Measurements from ENCODE around the gene COX8A. TPM values are rescaled to one million over a fixed set of nuclear protein-coding genes. Genes with fewer than 3 reads are reported as not detected.
A peak's percentile ranks its signal among the peaks of the same experiment; 100 is the strongest.

Gene COX8A
- total and polyA plus RNA-seq, 2 of the 13 experiments (the other 11 are each of a cell fraction or from before 2014, with no cell fraction given), result 202 to 406 TPM

- no peak; the same call in 1 of the 2 replicates for TF ChIP-seq SKIL (CRISPR knock-in tag; IDR thresholded peaks at IDR 0.05; ENCODE audit: borderline replicate concordance)
- TF ChIP-seq DR1 (CRISPR knock-in tag; IDR thresholded peaks at IDR 0.05), result no peak; the same call in 1 of the 2 replicates
- TF ChIP-seq ZNF816 (CRISPR knock-in tag; IDR thresholded peaks at IDR 0.05; ENCODE audit: borderline replicate concordance), result peak; percentile 61; the same call in 1 of the 2 replicates
- TF ChIP-seq MEF2D (CRISPR knock-in tag; IDR thresholded peaks at IDR 0.05), result no peak
- TF ChIP-seq SAFB2 (CRISPR knock-in tag; IDR thresholded peaks at IDR 0.05; ENCODE audit: borderline replicate concordance, low read depth), result peak; percentile 31
- TF ChIP-seq, protein P1, sequence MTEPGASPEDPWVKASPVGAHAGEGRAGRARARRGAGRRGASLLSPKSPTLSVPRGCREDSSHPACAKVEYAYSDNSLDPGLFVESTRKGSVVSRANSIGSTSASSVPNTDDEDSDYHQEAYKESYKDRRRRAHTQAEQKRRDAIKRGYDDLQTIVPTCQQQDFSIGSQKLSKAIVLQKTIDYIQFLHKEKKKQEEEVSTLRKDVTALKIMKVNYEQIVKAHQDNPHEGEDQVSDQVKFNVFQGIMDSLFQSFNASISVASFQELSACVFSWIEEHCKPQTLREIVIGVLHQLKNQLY (CRISPR knock-in tag; IDR thresholded peaks at IDR 0.05), result no peak
- no peak for TF ChIP-seq ZNF234 (CRISPR knock-in tag; conservative IDR thresholded peaks at IDR 0.05)
- 0 out of 2 replicates have a peak, but pooled peaks have one; percentile 15 for TF ChIP-seq FOSL2 (CRISPR knock-in tag; IDR thresholded peaks at IDR 0.05)
- no peak for TF ChIP-seq CHD4 (IDR thresholded peaks at IDR 0.05; ENCODE audit: borderline replicate concordance, low read length)
- TF ChIP-seq CHCHD3 (CRISPR knock-in tag; IDR thresholded peaks at IDR 0.05), result no peak
- TF ChIP-seq ZNF17 (CRISPR knock-in tag; IDR thresholded peaks at IDR 0.05), result no peak
- TF ChIP-seq ZBTB42 (CRISPR knock-in tag; IDR thresholded peaks at IDR 0.05), result no peak
- no peak for TF ChIP-seq TAF15 (IDR thresholded peaks at IDR 0.05; ENCODE audit: low read depth, low read length, poor library complexity, severe bottlenecking)
- peak; percentile 61 for TF ChIP-seq RBFOX2 (IDR thresholded peaks at IDR 0.05; ENCODE audit: low read depth, low read length)
- TF ChIP-seq ZBTB1 (CRISPR knock-in tag; IDR thresholded peaks at IDR 0.05; ENCODE audit: borderline replicate concordance), result no peak
- TF ChIP-seq ZFAT (CRISPR knock-in tag; conservative IDR thresholded peaks at IDR 0.05), result no peak
- no peak for TF ChIP-seq ZNF484 (CRISPR knock-in tag; IDR thresholded peaks at IDR 0.05; ENCODE audit: borderline replicate concordance, low read depth)
- TF ChIP-seq ZNF557 (CRISPR knock-in tag; IDR thresholded peaks at IDR 0.05), result no peak
- TF ChIP-seq SRSF4 (IDR thresholded peaks at IDR 0.05; ENCODE audit: low read depth, low read length, poor library complexity, severe bottlenecking), result no peak
- TF ChIP-seq SNAI1 (CRISPR knock-in tag; IDR thresholded peaks at IDR 0.05; ENCODE audit: borderline replicate concordance), result no peak
- no peak for TF ChIP-seq STAT6 (CRISPR knock-in tag; IDR thresholded peaks at IDR 0.05; ENCODE audit: borderline replicate concordance)
- TF ChIP-seq EEA1 (CRISPR knock-in tag; IDR thresholded peaks at IDR 0.05; ENCODE audit: borderline replicate concordance), result no peak
- no peak for TF ChIP-seq ZNF550 (CRISPR knock-in tag; IDR thresholded peaks at IDR 0.05; ENCODE audit: borderline replicate concordance)
Measured at GRCh38 chr11:63938479-63939396, 35.7 kb upstream of the COX8A start, which contains the start of gene NAA40 (continued).

Measured in HepG2 (cell line).